HFFc6 (cell line): ENCODE measurements around the gene CD5L. TPM values are rescaled to one million over a fixed set of nuclear protein-coding genes. Genes with fewer than 3 reads are reported as not detected.

Experiments
- DNase-seq: peaks from one replicate; pipeline ENCODE4 v3.0.0-alpha.2; 2018
- H3K27ac Mint-ChIP-seq: 2 replicates; pipeline ENCODE4 v1.8.0; 2020; ENCODE audit warnings: mild to moderate bottlenecking, mixed read lengths
- H3K27me3 Mint-ChIP-seq: 2 replicates; pipeline ENCODE4 v1.8.0; 2021; ENCODE audit warnings: mild to moderate bottlenecking, moderate library complexity, mixed read lengths; ENCODE audit not compliant: insufficient read depth
- H3K36me3 Mint-ChIP-seq: 2 replicates; pipeline ENCODE4 v1.8.0; 2021; ENCODE audit warnings: low read depth, mixed read lengths
- H3K4me1 Mint-ChIP-seq: 2 replicates; pipeline ENCODE4 v1.8.0; 2020; ENCODE audit warnings: low read depth, mixed read lengths
- H3K4me3 Mint-ChIP-seq: 2 replicates; pipeline ENCODE4 v1.8.0; 2020; ENCODE audit warnings: mild to moderate bottlenecking, moderate library complexity, mixed read lengths
- H3K9me3 Mint-ChIP-seq: 2 replicates; pipeline ENCODE4 v1.8.0; 2020; ENCODE audit warnings: mild to moderate bottlenecking, mixed read lengths
- CTCF ChIP-seq: fragments of 200-600 bp; sonication (generic); IDR thresholded peaks from 2 replicates; pipeline ENCODE4 v1.5.0; 2021; ENCODE audit warnings: antibody characterized with exemption, mild to moderate bottlenecking
- total RNA-seq, 6 experiments: library from RNA; stranded (reverse); fragmentation: NEBNext Ultra II Directional; extraction: Animal tissue kit (Norgen Biotek cat#: 25700); gene quantifications; 2 replicates in 1 of 6; 3 replicates in 5 of 6; pipeline ENCODE4 v1.2.3, GENCODE V29; 2021

Gene CD5L
- total RNA-seq, 6 experiments from 2014 or later: not detected

- peaks cover 4% of the 10 kb centered on the region; the same call in 1 of the 2 replicates for H3K9me3 Mint-ChIP-seq
- H3K4me3 Mint-ChIP-seq: no peak overlapping the region
- H3K27me3 Mint-ChIP-seq: no peaks in the 10 kb centered on the region
Observed at GRCh38 chr1:157830887-157831286, 10.7 kb downstream of the CD5L start.

GRCh38 chr1:157829711-157830110 is 11.9 kb downstream of the CD5L start:
- Mint-ChIP-seq H3K27ac (no peak overlapping the region), H3K4me3 (no peak overlapping the region), H3K4me1 (no peaks in the 10 kb centered on the region), H3K27me3 (no peaks in the 10 kb centered on the region), H3K36me3 (no peaks in the 10 kb centered on the region), H3K9me3 (peaks cover 4% of the 10 kb centered on the region; the same call in 1 of the 2 replicates)
- no peak for TF ChIP-seq CTCF
- DNase-seq: no peak

More at GRCh38 chr1:157830887-157831286, 10.7 kb downstream of the CD5L start:
- TF ChIP-seq CTCF: no peak
- no peaks in the 10 kb centered on the region for H3K36me3 Mint-ChIP-seq
- DNase-seq: no peak
- no peak overlapping the region for H3K27ac Mint-ChIP-seq
- no peaks in the 10 kb centered on the region for H3K4me1 Mint-ChIP-seq

- TF ChIP-seq CTCF: no peak
- Mint-ChIP-seq H3K27ac (no peak overlapping the region), H3K27me3 (no peaks in the 10 kb centered on the region)
Observed at GRCh38 chr1:157829210-157829609, 12.4 kb downstream of the CD5L start.

GRCh38 chr1:157820299-157820698 is 21.3 kb downstream of the CD5L start:
- no peak for TF ChIP-seq CTCF
- no peak for DNase-seq
- H3K9me3 Mint-ChIP-seq: peaks cover 4% of the 10 kb centered on the region; the same call in 1 of the 2 replicates
- H3K4me3 Mint-ChIP-seq: no peak overlapping the region
- H3K36me3 Mint-ChIP-seq: no peaks in the 10 kb centered on the region
- peaks cover 2% of the 10 kb centered on the region; the same call in 1 of the 2 replicates for H3K27me3 Mint-ChIP-seq
- H3K27ac Mint-ChIP-seq: no peak overlapping the region
- H3K4me1 Mint-ChIP-seq: no peaks in the 10 kb centered on the region

More at GRCh38 chr1:157829210-157829609, 12.4 kb downstream of the CD5L start:
- no peak overlapping the region for H3K4me3 Mint-ChIP-seq
- no peak for DNase-seq
- H3K4me1 Mint-ChIP-seq: no peaks in the 10 kb centered on the region
- H3K36me3 Mint-ChIP-seq: no peaks in the 10 kb centered on the region
- H3K9me3 Mint-ChIP-seq: peaks cover 4% of the 10 kb centered on the region; the same call in 1 of the 2 replicates

- H3K4me3 Mint-ChIP-seq: no peak within 1 kb of the TSS
- no peak for TF ChIP-seq CTCF
- no peaks in the 10 kb centered on the region for H3K36me3 Mint-ChIP-seq
- no peak for DNase-seq
- H3K4me1 Mint-ChIP-seq: no peaks in the 10 kb centered on the region
- peaks cover 4% of the 10 kb centered on the region; the same call in 1 of the 2 replicates for H3K9me3 Mint-ChIP-seq
- H3K27me3 Mint-ChIP-seq: peaks cover 2% of the 10 kb centered on the region; the same call in 1 of the 2 replicates
- H3K27ac Mint-ChIP-seq: no peak within 1 kb of the TSS
Observed at GRCh38 chr1:157819896-157820295, 21.7 kb downstream of the CD5L start, which contains the start of gene FCRL1. TSS of gene FCRL1 (minus strand) at chr1:157820120. CDS start at chr1:157820037, 83 bp downstream.
